ENCODE results near the gene ZNRF3. TPM values are rescaled to one million over a fixed set of nuclear protein-coding genes. Genes with fewer than 3 reads are reported as not detected.

ZNRF3 gene
- polyA plus RNA-seq, 3 donors: 0.13 TPM; not detected in 2

DNA sequence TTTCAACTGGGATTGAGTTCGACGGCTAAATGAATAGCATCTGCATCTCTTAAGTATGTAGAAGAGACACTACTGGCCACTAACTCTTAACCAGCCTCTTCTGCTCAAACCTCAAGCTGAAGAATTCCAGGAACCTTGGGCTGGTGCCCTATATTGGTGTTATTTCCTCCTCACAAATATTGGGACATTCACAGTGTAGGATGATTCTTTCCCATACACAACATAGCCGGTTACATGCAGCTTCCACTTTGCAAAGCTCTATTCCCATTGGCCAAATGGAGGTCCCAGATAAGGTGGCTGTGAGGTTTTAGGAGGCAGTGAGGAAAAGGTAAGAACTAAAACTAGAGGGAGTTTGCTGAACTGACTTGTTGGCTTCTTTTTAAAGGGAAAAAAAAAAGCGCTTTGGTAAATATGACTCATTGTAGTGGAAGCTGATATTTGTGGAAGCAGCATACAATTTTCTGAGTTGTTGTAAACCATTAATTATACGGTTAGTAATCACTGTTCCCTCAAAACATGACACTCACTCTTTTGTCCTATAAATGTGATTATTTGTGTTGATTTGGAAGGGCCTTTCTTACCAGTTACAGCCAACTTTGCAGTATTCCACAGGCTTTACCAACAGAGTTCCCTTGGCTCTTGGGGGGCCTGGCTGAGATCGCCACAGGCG, 160.7 kb downstream of the ZNRF3 start:
- no peak overlapping the region for H3K4me3 Mint-ChIP-seq
- H3K9me3 Mint-ChIP-seq: no peaks in the 10 kb centered on the region
- DNase-seq: no peak
- Histone ChIP-seq H3K4me1 (ENCODE audit: control insufficient read depth in 1 of 2, insufficient read depth in 2 of 2, low read length in 2 of 2) (no peaks in the 10 kb centered on the region), H3K9me3 (replicated peaks in 1 of 2; ENCODE audit: control insufficient read depth in 1 of 2, insufficient read depth in 1 of 2, low read length in 2 of 2) (no peaks in the 10 kb centered on the region), H3K4me2 (replicated peaks; ENCODE audit: extremely low read depth, low read length, poor library complexity, severe bottlenecking) (no peak overlapping the region), H3K79me2 (ENCODE audit: insufficient read depth, low read length) (no peaks in the 10 kb centered on the region), H3K27me3 (ENCODE audit: control insufficient read depth in 2 of 2, insufficient read depth in 2 of 2, low read length in 2 of 2) (no peaks in the 10 kb centered on the region), H2AFZ (ENCODE audit: insufficient read depth, low read depth, low read length, poor library complexity, severe bottlenecking) (no peak overlapping the region), H4K20me1 (ENCODE audit: insufficient read depth, low read length) (no peaks in the 10 kb centered on the region), H3K9ac (ENCODE audit: insufficient read depth, low read length, poor library complexity, severe bottlenecking) (no peak overlapping the region), H3K4me3 (replicated peaks in 1 of 3; ENCODE audit: low read depth in 2 of 3, low read length in 3 of 3) (no peak overlapping the region), H3K36me3 (replicated peaks in 1 of 2; ENCODE audit: control insufficient read depth in 1 of 2, insufficient read depth in 2 of 2, low read length in 2 of 2) (no peaks in the 10 kb centered on the region), H3K27ac (ENCODE audit: low read depth in 1 of 2, low read length in 2 of 2) (no peak overlapping the region)
- TF ChIP-seq, protein P1, sequence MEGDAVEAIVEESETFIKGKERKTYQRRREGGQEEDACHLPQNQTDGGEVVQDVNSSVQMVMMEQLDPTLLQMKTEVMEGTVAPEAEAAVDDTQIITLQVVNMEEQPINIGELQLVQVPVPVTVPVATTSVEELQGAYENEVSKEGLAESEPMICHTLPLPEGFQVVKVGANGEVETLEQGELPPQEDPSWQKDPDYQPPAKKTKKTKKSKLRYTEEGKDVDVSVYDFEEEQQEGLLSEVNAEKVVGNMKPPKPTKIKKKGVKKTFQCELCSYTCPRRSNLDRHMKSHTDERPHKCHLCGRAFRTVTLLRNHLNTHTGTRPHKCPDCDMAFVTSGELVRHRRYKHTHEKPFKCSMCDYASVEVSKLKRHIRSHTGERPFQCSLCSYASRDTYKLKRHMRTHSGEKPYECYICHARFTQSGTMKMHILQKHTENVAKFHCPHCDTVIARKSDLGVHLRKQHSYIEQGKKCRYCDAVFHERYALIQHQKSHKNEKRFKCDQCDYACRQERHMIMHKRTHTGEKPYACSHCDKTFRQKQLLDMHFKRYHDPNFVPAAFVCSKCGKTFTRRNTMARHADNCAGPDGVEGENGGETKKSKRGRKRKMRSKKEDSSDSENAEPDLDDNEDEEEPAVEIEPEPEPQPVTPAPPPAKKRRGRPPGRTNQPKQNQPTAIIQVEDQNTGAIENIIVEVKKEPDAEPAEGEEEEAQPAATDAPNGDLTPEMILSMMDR (IDR thresholded peaks at IDR 0.05): no peak
- peaks cover 2% of the 10 kb centered on the region for H3K4me1 Mint-ChIP-seq
- H3K27ac Mint-ChIP-seq: peak overlapping the region in 1 of 7 donors; percentile 50
- peaks cover 0 to under 1% of the 10 kb centered on the region in 2 donors for H3K36me3 Mint-ChIP-seq
- 90% methylated on average over 2 of the region's 7 CpGs for WGBS (ENCODE audit: insufficient coverage)
- H3K27me3 Mint-ChIP-seq (ENCODE audit: low read depth in 3 of 3): peaks cover 0 to 3% (median 2%) of the 10 kb centered on the region in 3 donors
- intact Hi-C loops (cut with micrococcal nuclease): loop anchor here in 1 of 2 donors (5.0 kb wide), 2 partner anchors 187 to 442 kb away; no protein-coding TSS in a partner anchor

DNA sequence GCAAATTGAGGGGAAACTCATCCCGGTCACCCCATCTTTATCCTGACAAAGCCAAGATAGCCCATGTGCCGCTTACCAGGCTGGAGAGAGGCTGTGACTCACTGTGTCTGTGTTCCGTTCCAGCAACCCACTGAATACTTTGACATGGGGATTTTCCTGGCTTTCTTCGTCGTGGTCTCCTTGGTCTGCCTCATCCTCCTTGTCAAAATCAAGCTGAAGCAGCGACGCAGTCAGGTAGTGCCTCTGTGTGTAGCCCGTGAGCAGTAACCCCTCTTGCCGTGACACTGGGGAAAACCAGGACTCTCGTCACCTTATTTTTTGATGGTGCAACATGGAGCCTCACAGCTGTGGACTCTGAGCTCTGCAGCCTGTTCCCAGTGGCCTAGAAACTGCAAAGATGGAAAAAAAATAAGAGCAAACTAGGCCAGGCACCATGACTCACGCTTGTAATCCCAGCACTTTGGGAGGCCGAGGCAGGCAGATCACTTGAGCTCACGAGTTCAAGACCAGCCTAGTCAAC, 161.3 kb downstream of the ZNRF3 start:
- WGBS (ENCODE audit: insufficient coverage): 92% methylated on average over 11 of the region's 13 CpGs
- intact Hi-C loops (cut with micrococcal nuclease): loop anchor here in 1 of 2 donors (5.0 kb wide), 2 partner anchors 187 to 442 kb away; no protein-coding TSS in a partner anchor

More for the DNA sequence above, 161.3 kb downstream of the ZNRF3 start:
- Histone ChIP-seq H3K36me3 (replicated peaks in 1 of 2; ENCODE audit: control insufficient read depth in 1 of 2, insufficient read depth in 2 of 2, low read length in 2 of 2) (no peaks in the 10 kb centered on the region), H4K20me1 (ENCODE audit: insufficient read depth, low read length) (no peaks in the 10 kb centered on the region), H3K9ac (ENCODE audit: insufficient read depth, low read length, poor library complexity, severe bottlenecking) (no peak overlapping the region), H3K27me3 (ENCODE audit: control insufficient read depth in 2 of 2, insufficient read depth in 2 of 2, low read length in 2 of 2) (no peaks in the 10 kb centered on the region), H3K9me3 (replicated peaks in 1 of 2; ENCODE audit: control insufficient read depth in 1 of 2, insufficient read depth in 1 of 2, low read length in 2 of 2) (no peaks in the 10 kb centered on the region), H2AFZ (ENCODE audit: insufficient read depth, low read depth, low read length, poor library complexity, severe bottlenecking) (no peak overlapping the region), H3K79me2 (ENCODE audit: insufficient read depth, low read length) (no peaks in the 10 kb centered on the region), H3K4me2 (replicated peaks; ENCODE audit: extremely low read depth, low read length, poor library complexity, severe bottlenecking) (no peak overlapping the region), H3K27ac (ENCODE audit: low read depth in 1 of 2, low read length in 2 of 2) (no peak overlapping the region), H3K4me1 (ENCODE audit: control insufficient read depth in 1 of 2, insufficient read depth in 2 of 2, low read length in 2 of 2) (no peaks in the 10 kb centered on the region), H3K4me3 (replicated peaks in 1 of 3; ENCODE audit: low read depth in 2 of 3, low read length in 3 of 3) (no peak overlapping the region)
- Mint-ChIP-seq H3K4me1 (peaks cover 2% of the 10 kb centered on the region), H3K27me3 (ENCODE audit: low read depth in 3 of 3) (peaks cover 0 to 4% (median 3%) of the 10 kb centered on the region in 3 donors), H3K4me3 (no peak overlapping the region), H3K27ac (no peak overlapping the region), H3K36me3 (peaks cover 2% of the 10 kb centered on the region in 2 donors), H3K9me3 (no peaks in the 10 kb centered on the region)
- TF ChIP-seq, protein P1 (IDR thresholded peaks at IDR 0.05): no peak
- no peak for DNase-seq
